Measurements from ENCODE around the gene SLX4IP.

SLX4IP gene

GRCh38 chr20:10568032-10568431, 132.9 kb downstream of the SLX4IP start:
- no peak for TF ChIP-seq CTCF (IDR thresholded peaks at IDR 0.05; ENCODE audit: insufficient read depth, low read length)
- no peak for TF ChIP-seq REST (IDR thresholded peaks at IDR 0.05; ENCODE audit: insufficient replicate concordance, low read depth)
- no peak for TF ChIP-seq SPI1 (IDR thresholded peaks at IDR 0.05; ENCODE audit: borderline replicate concordance, low read depth)
- TF ChIP-seq POLR2AphosphoS5 (IDR thresholded peaks at IDR 0.05; ENCODE audit: low read depth): no peak
- TF ChIP-seq GABPA (IDR thresholded peaks at IDR 0.05; ENCODE audit: low read depth): no peak
- Histone ChIP-seq H3K27ac (replicated peaks) (no peak overlapping the region), H3K4me3 (replicated peaks; ENCODE audit: insufficient read depth, low read length) (no peak overlapping the region), H3K27me3 (ENCODE audit: insufficient read depth, poor library complexity, severe bottlenecking) (no peaks in the 10 kb centered on the region)
- DNase-seq (ENCODE audit: low read depth in 1 of 2, low spot score in 1 of 2): no peak

GRCh38 chr20:10571313-10571815, 136.3 kb downstream of the SLX4IP start:
- H3K27ac ChIP-seq (replicated peaks): no peak overlapping the region
- no peaks in the 10 kb centered on the region for H3K27me3 ChIP-seq (ENCODE audit: insufficient read depth, poor library complexity, severe bottlenecking)
- no peak for DNase-seq (ENCODE audit: low read depth in 1 of 2, low spot score in 1 of 2)
- no peak for TF ChIP-seq SPI1 (IDR thresholded peaks at IDR 0.05; ENCODE audit: borderline replicate concordance, low read depth)
- TF ChIP-seq CTCF (IDR thresholded peaks at IDR 0.05; ENCODE audit: insufficient read depth, low read length): no peak
- no peak for TF ChIP-seq REST (IDR thresholded peaks at IDR 0.05; ENCODE audit: insufficient replicate concordance, low read depth)
- no peak for TF ChIP-seq POLR2AphosphoS5 (IDR thresholded peaks at IDR 0.05; ENCODE audit: low read depth)
- no peak for TF ChIP-seq GABPA (IDR thresholded peaks at IDR 0.05; ENCODE audit: low read depth)
- no peak overlapping the region for H3K4me3 ChIP-seq (replicated peaks; ENCODE audit: insufficient read depth, low read length)

- no peak for TF ChIP-seq REST (IDR thresholded peaks at IDR 0.05; ENCODE audit: insufficient replicate concordance, low read depth)
- no peak for TF ChIP-seq CTCF (IDR thresholded peaks at IDR 0.05; ENCODE audit: insufficient read depth, low read length)
- TF ChIP-seq POLR2AphosphoS5 (IDR thresholded peaks at IDR 0.05; ENCODE audit: low read depth): no peak
- no peak for TF ChIP-seq SPI1 (IDR thresholded peaks at IDR 0.05; ENCODE audit: borderline replicate concordance, low read depth)
- TF ChIP-seq GABPA (IDR thresholded peaks at IDR 0.05; ENCODE audit: low read depth): no peak
- DNase-seq (ENCODE audit: low read depth in 1 of 2, low spot score in 1 of 2): no peak
- no peaks in the 10 kb centered on the region for H3K27me3 ChIP-seq (ENCODE audit: insufficient read depth, poor library complexity, severe bottlenecking)
- H3K27ac ChIP-seq (replicated peaks): no peak overlapping the region
- H3K4me3 ChIP-seq (replicated peaks; ENCODE audit: insufficient read depth, low read length): no peak overlapping the region
These were observed 137.7 kb downstream of the SLX4IP start for GRCh38 chr20:10572853-10573252.
